Measurements from ENCODE around the gene DCTN4.

DNA sequence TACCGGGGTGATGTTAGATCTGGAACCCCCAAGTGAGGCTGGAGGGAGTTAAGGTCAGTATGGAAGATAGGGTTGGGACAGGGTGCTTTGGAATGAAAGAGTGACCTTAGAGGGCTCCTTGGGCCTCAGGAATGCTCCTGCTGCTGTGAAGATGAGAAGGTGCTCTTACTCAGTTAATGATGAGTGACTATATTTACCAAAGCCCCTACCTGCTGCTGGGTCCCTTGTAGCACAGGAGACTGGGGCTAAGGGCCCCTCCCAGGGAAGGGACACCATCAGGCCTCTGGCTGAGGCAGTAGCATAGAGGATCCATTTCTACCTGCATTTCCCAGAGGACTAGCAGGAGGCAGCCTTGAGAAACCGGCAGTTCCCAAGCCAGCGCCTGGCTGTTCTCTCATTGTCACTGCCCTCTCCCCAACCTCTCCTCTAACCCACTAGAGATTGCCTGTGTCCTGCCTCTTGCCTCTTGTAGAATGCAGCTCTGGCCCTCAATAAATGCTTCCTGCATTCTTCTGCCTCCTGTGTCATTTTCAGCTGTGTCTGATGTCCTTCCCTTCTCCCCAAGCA lies 100.0 kb downstream of the DCTN4 start:
- TF ChIP-seq, protein P1, sequence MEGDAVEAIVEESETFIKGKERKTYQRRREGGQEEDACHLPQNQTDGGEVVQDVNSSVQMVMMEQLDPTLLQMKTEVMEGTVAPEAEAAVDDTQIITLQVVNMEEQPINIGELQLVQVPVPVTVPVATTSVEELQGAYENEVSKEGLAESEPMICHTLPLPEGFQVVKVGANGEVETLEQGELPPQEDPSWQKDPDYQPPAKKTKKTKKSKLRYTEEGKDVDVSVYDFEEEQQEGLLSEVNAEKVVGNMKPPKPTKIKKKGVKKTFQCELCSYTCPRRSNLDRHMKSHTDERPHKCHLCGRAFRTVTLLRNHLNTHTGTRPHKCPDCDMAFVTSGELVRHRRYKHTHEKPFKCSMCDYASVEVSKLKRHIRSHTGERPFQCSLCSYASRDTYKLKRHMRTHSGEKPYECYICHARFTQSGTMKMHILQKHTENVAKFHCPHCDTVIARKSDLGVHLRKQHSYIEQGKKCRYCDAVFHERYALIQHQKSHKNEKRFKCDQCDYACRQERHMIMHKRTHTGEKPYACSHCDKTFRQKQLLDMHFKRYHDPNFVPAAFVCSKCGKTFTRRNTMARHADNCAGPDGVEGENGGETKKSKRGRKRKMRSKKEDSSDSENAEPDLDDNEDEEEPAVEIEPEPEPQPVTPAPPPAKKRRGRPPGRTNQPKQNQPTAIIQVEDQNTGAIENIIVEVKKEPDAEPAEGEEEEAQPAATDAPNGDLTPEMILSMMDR (IDR thresholded peaks at IDR 0.05 in 4 of 5, conservative IDR thresholded peaks at IDR 0.05 in 1 of 5): no peak
- no peak for TF ChIP-seq POLR2A (IDR thresholded peaks at IDR 0.05)

Measured in gastrocnemius medialis (tissue), 4 donors.